GM06990 (cell line): ENCODE measurements around the gene ABCA4.

Experiments used
- DNase-seq: peaks from one replicate; pipeline ENCODE4 v3.0.0-alpha.2; 2011; ENCODE audit not compliant: insufficient read length; ENCODE audit errors: extremely low read depth
- H3K27me3 ChIP-seq: replicated peaks from 2 replicates; pipeline ENCODE4 v1.6.0; 2011; ENCODE audit warnings: low read length; ENCODE audit not compliant: control insufficient read depth, insufficient read depth
- H3K36me3 ChIP-seq: 2 replicates; pipeline ENCODE4 v1.5.1; 2011; ENCODE audit warnings: low read length; ENCODE audit not compliant: control insufficient read depth, insufficient read depth
- H3K4me3 ChIP-seq: replicated peaks from 2 replicates; pipeline ENCODE4 v1.5.1; 2011; ENCODE audit warnings: low read depth, mild to moderate bottlenecking, control low read depth, low read length
- CTCF ChIP-seq: IDR thresholded peaks from 2 replicates; pipeline ENCODE4 v1.5.1; 2011; ENCODE audit warnings: low read length, control low read depth, mild to moderate bottlenecking, inconsistent platforms; ENCODE audit not compliant: insufficient read depth, poor library complexity, severe bottlenecking

Gene ABCA4

GRCh38 chr1:94058766-94059165, 62.2 kb downstream of the ABCA4 start:
- Histone ChIP-seq H3K27me3 (0 out of 2 replicates have a peak, but pooled peaks cover 1% of the 10 kb centered on the region), H3K36me3 (no peaks in the 10 kb centered on the region), H3K4me3 (no peak overlapping the region)
- no peak for TF ChIP-seq CTCF
- no peak for DNase-seq

- H3K27me3 ChIP-seq, result 0 out of 2 replicates have a peak, but pooled peaks cover 1% of the 10 kb centered on the region
- TF ChIP-seq CTCF, result no peak
- no peak for DNase-seq
- no peaks in the 10 kb centered on the region for H3K36me3 ChIP-seq
- no peak overlapping the region for H3K4me3 ChIP-seq
Measured at GRCh38 chr1:94056996-94057395, 64.0 kb downstream of the ABCA4 start.

GRCh38 chr1:94056171-94056570, 64.8 kb downstream of the ABCA4 start:
- Histone ChIP-seq H3K36me3 (no peaks in the 10 kb centered on the region), H3K4me3 (no peak overlapping the region), H3K27me3 (0 out of 2 replicates have a peak, but pooled peaks cover 1% of the 10 kb centered on the region)
- DNase-seq, result no peak
- TF ChIP-seq CTCF, result no peak

GRCh38 chr1:94055459-94056122, 65.4 kb downstream of the ABCA4 start:
- no peak for DNase-seq
- no peak for TF ChIP-seq CTCF
- no peak overlapping the region for H3K4me3 ChIP-seq
- H3K27me3 ChIP-seq, result 0 out of 2 replicates have a peak, but pooled peaks cover 1% of the 10 kb centered on the region
- H3K36me3 ChIP-seq, result no peaks in the 10 kb centered on the region

- Histone ChIP-seq H3K36me3 (no peaks in the 10 kb centered on the region), H3K4me3 (no peak overlapping the region), H3K27me3 (peaks cover 1% of the 10 kb centered on the region; the same call in 1 of the 2 replicates)
- no peak for TF ChIP-seq CTCF
- DNase-seq, result no peak
Measured at GRCh38 chr1:94050675-94051074, 70.3 kb downstream of the ABCA4 start.
